Chondrocyte (in vitro differentiated cells): Measurements from ENCODE around the gene TJP3. TPM values are rescaled to one million over a fixed set of nuclear protein-coding genes. Genes with fewer than 3 reads are reported as not detected.

Experiments used
- DNase-seq: peaks from one replicate; pipeline ENCODE4 v3.0.0; 2021; ENCODE audit warnings: mixed read lengths, low spot score
- H3K27ac Mint-ChIP-seq: one replicate; pipeline ENCODE4 v1.8.0; 2021; ENCODE audit warnings: mild to moderate bottlenecking, moderate library complexity, mixed read lengths; ENCODE audit not compliant: unreplicated experiment
- H3K27me3 Mint-ChIP-seq: 2 replicates; pipeline ENCODE4 v1.8.0; 2021; ENCODE audit warnings: low read depth, mixed read lengths
- H3K36me3 Mint-ChIP-seq: 2 replicates; pipeline ENCODE4 v1.8.0; 2021; ENCODE audit warnings: low read depth, mixed read lengths
- H3K4me1 Mint-ChIP-seq: 2 replicates; pipeline ENCODE4 v1.8.0; 2021; ENCODE audit warnings: low read depth, mild to moderate bottlenecking, mixed read lengths
- H3K4me3 Mint-ChIP-seq: one replicate; pipeline ENCODE4 v1.8.0; 2021; ENCODE audit warnings: mild to moderate bottlenecking, moderate library complexity, mixed read lengths; ENCODE audit not compliant: unreplicated experiment
- H3K9me3 Mint-ChIP-seq: 2 replicates; pipeline ENCODE4 v1.8.0; 2021; ENCODE audit warnings: low read depth, mixed read lengths
- total RNA-seq: library from RNA; stranded (reverse); gene quantifications from 3 replicates; pipeline ENCODE4 v1.2.1, GENCODE V29; 2021
- TF ChIP-seq, protein P1 (sequence below): fragments of 200-600 bp; sonication (generic); IDR thresholded peaks from 2 replicates; pipeline ENCODE4 v1.5.0; 2021; ENCODE audit warnings: antibody characterized with exemption, mild to moderate bottlenecking, moderate library complexity

The TJP3 gene
- total RNA-seq, 1 donor from 2014 or later = not detected

DNA sequence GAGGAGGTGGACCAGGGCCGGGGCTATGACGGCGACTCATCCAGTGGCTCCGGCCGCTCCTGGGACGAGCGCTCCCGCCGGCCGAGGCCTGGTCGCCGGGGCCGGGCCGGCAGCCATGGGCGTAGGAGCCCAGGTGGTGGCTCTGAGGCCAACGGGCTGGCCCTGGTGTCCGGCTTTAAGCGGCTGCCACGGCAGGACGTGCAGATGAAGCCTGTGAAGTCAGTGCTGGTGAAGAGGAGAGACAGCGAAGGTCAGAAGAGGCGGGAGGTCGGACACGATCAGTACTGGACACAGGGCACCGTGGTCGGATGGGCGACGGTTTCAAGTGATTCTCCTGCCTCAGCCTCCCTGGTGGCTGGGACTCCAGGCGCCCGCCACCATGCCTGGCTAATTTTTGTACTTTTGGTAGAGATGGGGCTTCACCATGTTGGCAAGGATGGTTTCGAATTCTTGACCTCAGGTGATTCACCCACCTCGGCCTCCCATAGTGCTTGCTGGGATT lies 22.3 kb downstream of the TJP3 start:
- TF ChIP-seq, protein P1, sequence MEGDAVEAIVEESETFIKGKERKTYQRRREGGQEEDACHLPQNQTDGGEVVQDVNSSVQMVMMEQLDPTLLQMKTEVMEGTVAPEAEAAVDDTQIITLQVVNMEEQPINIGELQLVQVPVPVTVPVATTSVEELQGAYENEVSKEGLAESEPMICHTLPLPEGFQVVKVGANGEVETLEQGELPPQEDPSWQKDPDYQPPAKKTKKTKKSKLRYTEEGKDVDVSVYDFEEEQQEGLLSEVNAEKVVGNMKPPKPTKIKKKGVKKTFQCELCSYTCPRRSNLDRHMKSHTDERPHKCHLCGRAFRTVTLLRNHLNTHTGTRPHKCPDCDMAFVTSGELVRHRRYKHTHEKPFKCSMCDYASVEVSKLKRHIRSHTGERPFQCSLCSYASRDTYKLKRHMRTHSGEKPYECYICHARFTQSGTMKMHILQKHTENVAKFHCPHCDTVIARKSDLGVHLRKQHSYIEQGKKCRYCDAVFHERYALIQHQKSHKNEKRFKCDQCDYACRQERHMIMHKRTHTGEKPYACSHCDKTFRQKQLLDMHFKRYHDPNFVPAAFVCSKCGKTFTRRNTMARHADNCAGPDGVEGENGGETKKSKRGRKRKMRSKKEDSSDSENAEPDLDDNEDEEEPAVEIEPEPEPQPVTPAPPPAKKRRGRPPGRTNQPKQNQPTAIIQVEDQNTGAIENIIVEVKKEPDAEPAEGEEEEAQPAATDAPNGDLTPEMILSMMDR = no peak
- Mint-ChIP-seq H3K27ac (no peak overlapping the region), H3K4me3 (no peak overlapping the region), H3K36me3 (no peaks in the 10 kb centered on the region), H3K4me1 (no peaks in the 10 kb centered on the region), H3K9me3 (no peaks in the 10 kb centered on the region), H3K27me3 (peaks cover 1% of the 10 kb centered on the region)
- no peak for DNase-seq

DNA sequence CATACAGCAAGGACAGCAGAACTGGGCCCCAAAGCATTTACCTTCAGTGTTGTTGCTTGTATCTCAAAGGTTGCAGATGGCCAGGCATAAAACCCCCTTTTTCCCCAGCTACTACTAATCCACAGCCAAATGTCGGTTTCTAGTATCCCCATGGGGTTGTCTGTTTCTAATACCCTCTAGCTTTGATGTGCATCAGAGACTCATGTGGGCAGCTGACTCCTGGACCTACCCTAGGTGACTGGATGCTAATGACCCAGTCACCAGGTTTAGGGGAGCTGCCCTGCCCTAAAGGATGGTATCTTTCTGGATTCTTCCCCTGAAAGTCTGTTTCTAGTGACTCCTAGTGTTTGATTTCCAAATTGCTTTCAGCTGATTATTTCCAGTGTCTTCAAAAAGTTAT lies 23.9 kb downstream of the TJP3 start:
- no peaks in the 10 kb centered on the region for H3K36me3 Mint-ChIP-seq
- TF ChIP-seq, protein P1 = peak; percentile 28
- no peak for DNase-seq
- no peaks in the 10 kb centered on the region for H3K4me1 Mint-ChIP-seq
- no peak overlapping the region for H3K4me3 Mint-ChIP-seq
- H3K27ac Mint-ChIP-seq = no peak overlapping the region
- no peaks in the 10 kb centered on the region for H3K9me3 Mint-ChIP-seq
- H3K27me3 Mint-ChIP-seq = peaks cover 6% of the 10 kb centered on the region

DNA sequence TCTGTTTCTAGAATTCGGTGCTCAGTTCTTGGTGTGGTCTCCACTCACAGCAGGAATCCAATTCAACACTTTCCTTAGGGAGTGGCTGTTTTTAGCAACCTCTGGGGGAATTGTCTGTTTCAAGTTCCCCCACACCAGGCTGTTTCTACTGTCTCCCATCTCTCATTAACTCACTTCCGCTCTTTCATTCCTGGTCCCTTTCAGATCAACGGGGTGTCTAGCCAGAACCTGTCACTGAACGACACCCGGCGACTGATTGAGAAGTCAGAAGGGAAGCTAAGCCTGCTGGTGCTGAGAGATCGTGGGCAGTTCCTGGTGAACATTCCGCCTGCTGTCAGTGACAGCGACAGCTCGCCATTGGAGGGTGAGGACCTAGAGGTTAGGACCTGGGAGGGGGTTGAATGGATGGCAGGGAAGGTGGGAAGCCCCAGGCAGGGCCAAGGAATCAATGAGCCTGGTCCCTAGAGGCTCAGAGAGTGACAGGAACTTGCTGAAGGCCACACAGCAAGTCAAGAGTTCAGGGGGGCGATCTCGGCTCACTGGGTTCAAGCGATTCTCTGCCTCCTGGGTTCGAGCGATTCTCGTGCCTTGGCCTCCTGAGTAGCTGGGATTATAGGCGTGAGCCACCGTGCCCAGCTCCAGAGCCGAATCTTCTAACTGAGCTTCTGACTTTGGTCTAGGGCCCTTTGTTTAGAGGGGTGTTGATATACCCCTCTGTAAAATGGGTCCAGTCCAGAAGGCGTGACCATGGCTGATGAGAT lies 25.5 kb downstream of the TJP3 start:
- Mint-ChIP-seq H3K4me3 (no peak overlapping the region), H3K27me3 (peaks cover 10% of the 10 kb centered on the region), H3K4me1 (no peaks in the 10 kb centered on the region), H3K36me3 (no peaks in the 10 kb centered on the region), H3K9me3 (no peaks in the 10 kb centered on the region), H3K27ac (no peak overlapping the region)
- TF ChIP-seq, protein P1 = no peak
- DNase-seq = no peak

DNA sequence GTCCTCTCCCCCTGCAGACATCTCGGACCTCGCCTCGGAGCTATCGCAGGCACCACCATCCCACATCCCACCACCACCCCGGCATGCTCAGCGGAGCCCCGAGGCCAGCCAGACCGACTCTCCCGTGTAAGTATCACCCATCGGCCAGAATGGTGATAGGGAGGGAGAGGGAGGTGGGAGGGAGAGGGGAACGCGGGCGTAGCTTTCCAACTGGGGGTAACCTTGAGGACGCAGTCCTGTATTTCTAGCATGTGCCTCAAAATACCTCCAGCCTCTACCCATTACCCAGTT lies 26.1 kb downstream of the TJP3 start:
- Mint-ChIP-seq H3K9me3 (no peaks in the 10 kb centered on the region), H3K36me3 (no peaks in the 10 kb centered on the region), H3K27ac (no peak overlapping the region), H3K4me3 (no peak overlapping the region), H3K4me1 (no peaks in the 10 kb centered on the region), H3K27me3 (peaks cover 10% of the 10 kb centered on the region)
- TF ChIP-seq, protein P1 = no peak
- no peak for DNase-seq

DNA sequence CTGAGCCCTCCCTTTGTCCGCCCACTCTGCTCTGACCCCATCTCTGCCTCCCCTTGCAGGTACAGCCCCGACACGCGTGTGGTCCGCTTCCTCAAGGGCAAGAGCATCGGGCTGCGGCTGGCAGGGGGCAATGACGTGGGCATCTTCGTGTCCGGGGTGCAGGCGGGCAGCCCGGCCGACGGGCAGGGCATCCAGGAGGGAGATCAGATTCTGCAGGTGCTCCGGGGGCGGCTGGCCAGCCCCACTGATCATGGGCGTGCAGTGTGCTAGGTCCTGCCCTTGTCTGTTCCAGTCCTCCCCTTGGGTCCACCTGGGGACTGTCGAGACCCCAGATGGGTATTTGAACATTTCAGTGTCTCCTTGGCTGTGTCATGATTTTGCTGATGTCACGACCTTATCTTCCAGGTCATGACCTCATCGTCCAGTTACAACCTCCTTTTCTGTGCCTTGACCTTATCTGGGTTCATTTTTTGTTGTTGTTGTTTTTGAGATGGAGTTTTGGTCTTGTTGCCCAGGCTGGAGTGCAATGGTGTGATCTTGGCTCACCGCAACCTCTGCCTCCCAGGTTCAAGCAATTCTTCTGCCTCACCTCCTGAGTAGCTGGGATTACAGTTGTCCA lies 28.0 kb downstream of the TJP3 start:
- Mint-ChIP-seq H3K4me3 (no peak overlapping the region), H3K4me1 (no peaks in the 10 kb centered on the region), H3K27ac (no peak overlapping the region), H3K9me3 (no peaks in the 10 kb centered on the region), H3K36me3 (no peaks in the 10 kb centered on the region), H3K27me3 (peaks cover 10% of the 10 kb centered on the region)
- TF ChIP-seq, protein P1 = no peak
- DNase-seq = no peak
